ENCODE data around the gene ZNF467. TPM values are rescaled to one million over a fixed set of nuclear protein-coding genes. Genes with fewer than 3 reads are reported as not detected.

Gene ZNF467
- total and polyA plus RNA-seq, 2 experiments from 2014 or later: 0.10 to 0.40 TPM

GRCh38 chr7:149777551-149778326 lies 4.4 kb upstream of the ZNF467 start:
- Mint-ChIP-seq H3K27ac (no peak overlapping the region), H3K27me3 (ENCODE audit: insufficient read depth, low read depth, poor library complexity) (peaks cover 34% of the 10 kb centered on the region), H3K36me3 (ENCODE audit: low read depth) (no peaks in the 10 kb centered on the region; the same call in 2 of the 3 replicates), H3K4me1 (peaks cover 15% of the 10 kb centered on the region), H3K4me3 (no peak overlapping the region), H3K9me3 (no peaks in the 10 kb centered on the region)
- Histone ChIP-seq H3K79me2 (replicated peaks; ENCODE audit: insufficient read depth) (no peaks in the 10 kb centered on the region), H2AFZ (no peak overlapping the region), H3K36me3 (ENCODE audit: insufficient read depth) (no peaks in the 10 kb centered on the region), H3K27me3 (ENCODE audit: insufficient read depth) (peaks cover 40% of the 10 kb centered on the region), H3K4me2 (no peak overlapping the region), H3K27ac (ENCODE audit: low read depth) (no peak overlapping the region), H3K4me1 (ENCODE audit: insufficient read depth) (peaks cover 8% of the 10 kb centered on the region), H3K9me2 (ENCODE audit: insufficient read depth) (no peaks in the 10 kb centered on the region), H3K4me3 (no peak overlapping the region), H3F3A (replicated peaks; ENCODE audit: low read depth) (no peaks in the 10 kb centered on the region), H4K20me1 (replicated peaks; ENCODE audit: insufficient read depth) (0 out of 2 replicates have a peak, but pooled peaks cover 6% of the 10 kb centered on the region)
- TF ChIP-seq POLR2AphosphoS5 (IDR thresholded peaks at IDR 0.05; ENCODE audit: low read depth) (no peak), ZNF331 (CRISPR knock-in tag; IDR thresholded peaks at IDR 0.05; ENCODE audit: low read depth) (no peak), NANOG (IDR thresholded peaks at IDR 0.05; ENCODE audit: borderline replicate concordance) (no peak), EZH2 (IDR thresholded peaks at IDR 0.05; ENCODE audit: low read depth, unreplicated experiment) (no peak), REST (IDR thresholded peaks at IDR 0.05; ENCODE audit: unreplicated experiment) (no peak), ZNF114 (CRISPR knock-in tag; IDR thresholded peaks at IDR 0.05) (no peak), JUNB (IDR thresholded peaks at IDR 0.05; ENCODE audit: unreplicated experiment) (no peak), EZH2phosphoT487 (IDR thresholded peaks at IDR 0.05; ENCODE audit: unreplicated experiment) (no peak), ETS1 (IDR thresholded peaks at IDR 0.05) (no peak), CREB1 (CRISPR knock-in tag; IDR thresholded peaks at IDR 0.05; ENCODE audit: low read depth) (no peak), STAT1 (IDR thresholded peaks at IDR 0.05; ENCODE audit: unreplicated experiment) (no peak), CTCF (conservative IDR thresholded peaks at IDR 0.05; ENCODE audit: low read depth in 2 of 2) (no peak), ZNF462 (CRISPR knock-in tag; IDR thresholded peaks at IDR 0.05) (no peak)
- no peak for ATAC-seq
- DNase-seq (ENCODE audit: low spot score): no peak
